HCT116 (cell line): ENCODE data around the gene CFAP410. TPM values are rescaled to one million over a fixed set of nuclear protein-coding genes. Genes with fewer than 3 reads are reported as not detected.

ENCODE experiments used
- ATAC-seq: fragments of 200-7000 bp; cut with Tn5 transposase; 2 replicates; pipeline ENCODE4 v1.9.1; 2020; ENCODE audit warnings: mild to moderate bottlenecking, moderate library complexity
- BruUV-seq: library from RNA; stranded (reverse); fragments of 400-500 nt; replicated peaks from 2 replicates; lab custom pipeline; 2021; lab: Mats Ljungman, UMichigan
- CTCF ChIA-PET: fragments of 300-600 bp; sonication (Branson Sonifier 250); formaldehyde crosslinking; loops from one replicate; lab custom pipeline; 2021; ENCODE audit warnings: antibody characterized with exemption; lab: Charles Lee
- POLR2A ChIA-PET: fragments of 300-600, 350-600 bp; sonication (Branson Sonifier 250); formaldehyde crosslinking; loops from one replicate; lab custom pipeline; 2021; ENCODE audit warnings: antibody characterized with exemption; lab: Charles Lee
- RAD21 ChIA-PET, 2 experiments: fragments of 300-600 bp; sonication (Branson Sonifier 250); formaldehyde crosslinking; loops; one replicate each; lab custom pipeline; 2023; ENCODE audit warnings: low total read pairs in 2 of 2; ENCODE audit not compliant: uncharacterized antibody in 2 of 2, unreplicated experiment in 2 of 2, low non-redundant PET in 1 of 2; lab: Charles Lee
- DNase-seq: peaks from one replicate; pipeline ENCODE4 v3.0.0-alpha.2; 2010; ENCODE audit warnings: low read depth, low spot score
- H2AFZ ChIP-seq: fragments of 200-600 bp; shearing (Covaris generic), sonication (generic); 2 replicates; pipeline ENCODE4 v1.6.1; 2017; ENCODE audit warnings: low read depth, mixed run types, mixed read lengths, antibody characterized with exemption, low read length; ENCODE audit not compliant: poor library complexity, severe bottlenecking
- H3K27ac ChIP-seq: 2 replicates; pipeline ENCODE4 v1.5.1; 2012; ENCODE audit warnings: low read depth, low read length
- H3K27me3 ChIP-seq: fragments of 200-600 bp; sonication (generic); 2 replicates; pipeline ENCODE4 v1.6.1; 2016; ENCODE audit warnings: mixed run types, low read length, mixed read lengths; ENCODE audit not compliant: insufficient read depth
- H3K36me3 ChIP-seq, 2 experiments: fragments of 200-500 bp in 1 of 2; fragments of 200-600 bp in 1 of 2; sonication (Bioruptor generic) in 1 of 2; sonication (generic) in 1 of 2; 2 replicates each; pipeline versions ENCODE4 v1.5.1 to v1.6.1; 2014 to 2016; ENCODE audit warnings: low read length in 2 of 2, inconsistent platforms in 1 of 2, mixed read lengths in 1 of 2, mixed run types in 1 of 2; ENCODE audit not compliant: insufficient read depth in 2 of 2, control insufficient read depth in 1 of 2
- H3K4me1 ChIP-seq, 2 experiments: fragments of 200-600 bp in 1 of 2; sonication (generic) in 1 of 2; 2 replicates each; pipeline versions ENCODE4 v1.5.1 to v1.6.1; 2012 to 2017; ENCODE audit warnings: low read length in 2 of 2, inconsistent platforms in 1 of 2, mild to moderate bottlenecking in 1 of 2, mixed read lengths in 1 of 2, mixed run types in 1 of 2, moderate library complexity in 1 of 2; ENCODE audit not compliant: insufficient read depth in 2 of 2, control insufficient read depth in 1 of 2
- H3K4me2 ChIP-seq: fragments of 200-600 bp; sonication (generic); 2 replicates; pipeline ENCODE4 v1.6.1; 2017; ENCODE audit warnings: mixed run types, low read length, mixed read lengths
- H3K4me3 ChIP-seq, 2 experiments: fragments of 200-600 bp in 1 of 2; sonication (generic) in 1 of 2; replicated peaks in 1 of 2; 2 replicates each; pipeline ENCODE4 v1.5.1; 2011 to 2016; ENCODE audit warnings: low read length in 2 of 2, control low read depth in 1 of 2, low read depth in 1 of 2, mild to moderate bottlenecking in 1 of 2, mixed read lengths in 1 of 2, mixed run types in 1 of 2
- H3K79me2 ChIP-seq: fragments of 200-600 bp; sonication (generic); 2 replicates; pipeline ENCODE4 v1.6.1; 2017; ENCODE audit warnings: mild to moderate bottlenecking, mixed run types, low read length, moderate library complexity, mixed read lengths; ENCODE audit not compliant: insufficient read depth
- H3K9ac ChIP-seq: fragments of 200-600 bp; sonication (generic); 2 replicates; pipeline ENCODE4 v1.6.1; 2016; ENCODE audit warnings: low read length, mixed read lengths
- H3K9me2 ChIP-seq: fragments of 200-600 bp; sonication (generic), shearing (Covaris generic); 2 replicates; pipeline ENCODE4 v1.6.1; 2017; ENCODE audit warnings: mixed run types, mild to moderate bottlenecking, moderate library complexity; ENCODE audit not compliant: insufficient read depth
- H3K9me3 ChIP-seq, 2 experiments: fragments of 200-500 bp in 1 of 2; fragments of 200-600 bp in 1 of 2; sonication (Bioruptor generic) in 1 of 2; sonication (generic) in 1 of 2; 2 replicates each; pipeline ENCODE4 v1.6.1; 2014 to 2017; ENCODE audit warnings: low read length in 2 of 2, mixed read lengths in 2 of 2, inconsistent platforms in 1 of 2, low read depth in 1 of 2, mild to moderate bottlenecking in 1 of 2, mixed run types in 1 of 2, moderate library complexity in 1 of 2; ENCODE audit not compliant: control insufficient read depth in 1 of 2, insufficient read depth in 1 of 2
- H4K20me1 ChIP-seq: fragments of 200-600 bp; sonication (generic), shearing (Covaris generic); 2 replicates; pipeline ENCODE4 v1.6.1; 2017; ENCODE audit warnings: mixed run types, mild to moderate bottlenecking, moderate library complexity; ENCODE audit not compliant: insufficient read depth
- CTCF ChIP-seq, 3 experiments: fragments of 200-600 bp in 1 of 3; sonication (generic) in 1 of 3; IDR thresholded peaks in 2 of 3; conservative IDR thresholded peaks in 1 of 3; 2 replicates each; pipeline ENCODE4 v1.5.1; 2012 to 2017; ENCODE audit warnings: low read depth in 2 of 3, low read length in 2 of 3, antibody characterized with exemption in 1 of 3, borderline replicate concordance in 1 of 3, control low read depth in 1 of 3, mild to moderate bottlenecking in 1 of 3, mixed read lengths in 1 of 3, mixed run types in 1 of 3, moderate library complexity in 1 of 3; ENCODE audit not compliant: insufficient read depth in 1 of 3
- ELF1 ChIP-seq: IDR thresholded peaks from 2 replicates; pipeline ENCODE4 v1.6.1; 2012; ENCODE audit warnings: low read depth, borderline replicate concordance
- EZH2 ChIP-seq: fragments of 200-600 bp; sonication (generic); IDR thresholded peaks from 2 replicates; pipeline ENCODE4 v1.6.1; 2017; ENCODE audit warnings: antibody characterized with exemption, mixed run types
- POLR2A ChIP-seq: IDR thresholded peaks from 2 replicates; pipeline ENCODE4 v1.7.0; 2011; ENCODE audit warnings: borderline replicate concordance; ENCODE audit not compliant: insufficient read depth, insufficient read length; ENCODE audit errors: extremely low read depth
- RAD21 ChIP-seq: IDR thresholded peaks from 2 replicates; pipeline ENCODE4 v1.6.1; 2012; ENCODE audit warnings: low read depth, mild to moderate bottlenecking
- REST ChIP-seq: IDR thresholded peaks from 2 replicates; pipeline ENCODE4 v1.6.1; 2012; ENCODE audit warnings: low read depth
- SP1 ChIP-seq: IDR thresholded peaks from 2 replicates; pipeline ENCODE4 v1.6.1; 2012; ENCODE audit warnings: low read depth
- TCF7L2 ChIP-seq: IDR thresholded peaks from 2 replicates; pipeline ENCODE4 v1.7.0; 2011; ENCODE audit warnings: borderline replicate concordance, inconsistent platforms; ENCODE audit not compliant: insufficient read depth, insufficient read length; ENCODE audit errors: extremely low read depth
- YY1 ChIP-seq: IDR thresholded peaks from 2 replicates; pipeline ENCODE4 v1.6.1; 2011; ENCODE audit warnings: low read length, low read depth, moderate library complexity, mild to moderate bottlenecking; ENCODE audit not compliant: insufficient replicate concordance; ENCODE audit errors: extremely low read depth
- ZNF274 ChIP-seq: fragments of 200-500 bp; sonication (Bioruptor generic); IDR thresholded peaks from 2 replicates; pipeline ENCODE4 v1.6.1; 2014; ENCODE audit warnings: mild to moderate bottlenecking, low read depth, low read length, inconsistent platforms
- intact Hi-C: fragments of 100-400 bp; cut with micrococcal nuclease; formaldehyde crosslinking; loops from 2 replicates; pipeline ENCODE4 v1.10.0; 2022
- total RNA-seq: library from RNA; stranded (reverse); gene quantifications from one replicate; pipeline ENCODE4 v1.2.1, GENCODE V29; 2021; ENCODE audit not compliant: unreplicated experiment

The CFAP410 gene
- total RNA-seq, 1 experiment from 2014 or later, result 15.3 TPM

GRCh38 chr21:44364151-44365053 is 25.2 kb upstream of the CFAP410 start:
- ChIA-PET CTCF (no interaction called here), POLR2A (no interaction called here), RAD21 (no interaction called here)
- DNase-seq (no peak), ATAC-seq (no peak)
- no peaks in the 10 kb centered on the region for H3K9me2 ChIP-seq
- no peak overlapping the region for H3K4me2 ChIP-seq
- no peaks in the 10 kb centered on the region for H3K79me2 ChIP-seq
- H3K27me3 ChIP-seq, result no peaks in the 10 kb centered on the region
- H3K4me3 ChIP-seq, result no peak overlapping the region
- no peaks in the 10 kb centered on the region for H4K20me1 ChIP-seq
- no TSS peak for BruUV-seq
- no peaks in the 10 kb centered on the region for H3K36me3 ChIP-seq
- no peak overlapping the region for H2AFZ ChIP-seq
- no peaks in the 10 kb centered on the region; a peak in 1 of 4 replicates for H3K9me3 ChIP-seq
- TF ChIP-seq CTCF (IDR thresholded peaks at IDR 0.05 in 2 of 3, conservative IDR thresholded peaks at IDR 0.05 in 1 of 3; ENCODE audit: borderline replicate concordance in 1 of 3, insufficient read depth in 1 of 3, low read depth in 2 of 3, low read length in 2 of 3), result no peak; a peak in 1 of 6 replicates
- intact Hi-C loops, result no loop called here
- H3K4me1 ChIP-seq, result no peaks in the 10 kb centered on the region
- no peak overlapping the region for H3K27ac ChIP-seq
- no peak overlapping the region for H3K9ac ChIP-seq

- no peak overlapping the region for H3K27ac ChIP-seq
- ChIA-PET CTCF (no interaction called here), POLR2A (no interaction called here), RAD21 (no interaction called here)
- H3K36me3 ChIP-seq, result no peaks in the 10 kb centered on the region
- H3K4me1 ChIP-seq, result no peaks in the 10 kb centered on the region
- DNase-seq, result no peak
- no peak overlapping the region for H3K4me3 ChIP-seq
- ATAC-seq, result no peak
- H3K9ac ChIP-seq, result no peak overlapping the region
- H3K79me2 ChIP-seq, result no peaks in the 10 kb centered on the region
- H3K4me2 ChIP-seq, result no peak overlapping the region
- no peak overlapping the region for H2AFZ ChIP-seq
- no peaks in the 10 kb centered on the region; a peak in 1 of 4 replicates for H3K9me3 ChIP-seq
- intact Hi-C loops, result no loop called here
- H3K9me2 ChIP-seq, result no peaks in the 10 kb centered on the region
- BruUV-seq, result no TSS peak
- H3K27me3 ChIP-seq, result no peaks in the 10 kb centered on the region
- H4K20me1 ChIP-seq, result no peaks in the 10 kb centered on the region
- no peak for TF ChIP-seq EZH2
- TF ChIP-seq TCF7L2, result no peak
- TF ChIP-seq ELF1, result no peak
- no peak for TF ChIP-seq SP1
- TF ChIP-seq REST, result no peak
- TF ChIP-seq POLR2A, result no peak
- no peak for TF ChIP-seq RAD21
- no peak for TF ChIP-seq YY1
- TF ChIP-seq ZNF274, result no peak
- TF ChIP-seq, all 23 proteins: peak for 0
These were observed 24.1 kb upstream of the CFAP410 start for GRCh38 chr21:44363278-44363677.
